NCI-H1417 (cell line): ENCODE measurements around the gene CD300H.
"Not testable (repeated sequence)": the region's sequence is repeated elsewhere in the genome, so short reads cannot be mapped to it uniquely, and the experiment has no call there.

ENCODE experiments used
- DNase-seq, 3 experiments: peaks; one replicate each; lab custom pipeline; 2025; lab: John Stamatoyannopoulos, UW

The CD300H gene

DNA sequence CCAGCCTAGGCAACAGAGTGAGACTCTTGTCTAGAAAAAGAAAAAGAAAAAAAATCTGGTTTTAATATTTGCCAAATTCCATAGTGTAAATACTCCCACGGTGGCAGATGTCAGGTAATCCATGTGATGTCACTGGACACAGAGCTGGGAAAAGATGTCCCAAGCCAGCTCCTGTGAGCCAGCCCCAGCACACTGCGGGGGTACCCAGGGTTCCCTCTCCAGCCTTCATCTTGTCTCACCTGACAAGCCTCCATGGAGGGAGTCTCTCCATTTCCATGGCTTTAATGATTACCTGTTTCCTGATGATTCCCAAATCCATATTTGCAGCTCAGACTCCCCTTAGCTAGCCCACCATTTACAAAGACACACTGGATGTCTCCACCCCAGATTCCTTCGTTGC is 40.6 kb downstream of the CD300H start:
- DNase-seq: no peak

GRCh38 chr17:74525781-74526288 is 41.5 kb downstream of the CD300H start:
- DNase-seq: no peak

GRCh38 chr17:74525465-74525725 is 41.9 kb downstream of the CD300H start:
- DNase-seq: no peak

GRCh38 chr17:74524653-74525464 is 42.5 kb downstream of the CD300H start:
- DNase-seq: no peak

DNA sequence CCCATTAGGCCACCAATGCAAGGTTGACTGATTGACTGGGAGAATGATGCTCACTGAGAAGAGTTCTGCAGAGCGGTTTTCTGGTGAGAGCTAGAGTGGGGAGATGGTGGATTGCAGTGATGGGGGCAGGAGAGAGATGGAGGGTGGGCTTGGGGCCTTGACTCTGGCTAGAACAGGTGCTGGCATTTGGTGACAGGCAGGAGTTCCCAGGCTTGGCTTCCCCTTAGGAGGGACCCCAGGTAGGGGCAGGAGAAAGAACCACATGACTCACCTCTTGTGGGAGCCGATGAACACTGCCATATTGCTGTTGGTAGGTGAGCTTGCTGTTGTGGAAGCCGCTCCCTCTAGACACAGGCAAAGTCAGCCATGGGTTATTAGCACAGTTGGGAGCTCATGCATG is 44.0 kb downstream of the CD300H start:
- no peak for DNase-seq

DNA sequence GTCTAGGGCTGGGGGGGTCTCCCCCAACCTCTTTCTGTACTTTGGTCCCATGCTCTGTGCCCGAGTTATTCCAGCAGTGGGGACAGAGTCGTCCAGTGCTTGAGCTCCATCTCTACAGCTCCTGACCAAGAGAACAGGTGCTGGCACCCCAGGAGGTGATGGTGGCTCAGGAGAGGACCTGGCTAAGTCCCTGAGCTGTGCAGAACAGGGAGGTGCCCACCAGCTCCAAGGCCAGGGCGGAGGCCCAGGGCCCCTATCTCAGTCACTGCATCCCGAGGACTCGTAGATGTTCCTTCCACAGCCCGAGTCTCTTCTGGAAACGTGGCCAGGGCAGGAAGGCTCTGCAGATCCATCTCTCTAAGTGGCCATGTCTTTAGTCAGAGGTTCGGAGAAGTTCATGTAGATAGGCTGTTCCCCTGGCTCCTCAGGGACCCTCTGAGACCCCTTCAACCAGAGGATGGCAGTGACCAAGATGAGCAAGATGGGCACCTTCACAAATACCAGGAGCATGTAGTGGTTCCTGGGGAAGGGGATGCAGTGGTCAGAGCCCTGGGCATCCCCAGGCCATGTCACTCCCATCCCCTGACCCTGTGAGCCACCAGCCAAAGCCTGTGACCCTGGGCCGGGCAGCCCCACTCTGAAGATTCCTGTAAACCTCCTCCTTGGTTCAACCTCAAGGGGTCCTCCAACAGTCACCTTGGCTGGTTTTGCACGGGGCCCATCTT is 44.8 kb downstream of the CD300H start:
- no peak for DNase-seq

DNA sequence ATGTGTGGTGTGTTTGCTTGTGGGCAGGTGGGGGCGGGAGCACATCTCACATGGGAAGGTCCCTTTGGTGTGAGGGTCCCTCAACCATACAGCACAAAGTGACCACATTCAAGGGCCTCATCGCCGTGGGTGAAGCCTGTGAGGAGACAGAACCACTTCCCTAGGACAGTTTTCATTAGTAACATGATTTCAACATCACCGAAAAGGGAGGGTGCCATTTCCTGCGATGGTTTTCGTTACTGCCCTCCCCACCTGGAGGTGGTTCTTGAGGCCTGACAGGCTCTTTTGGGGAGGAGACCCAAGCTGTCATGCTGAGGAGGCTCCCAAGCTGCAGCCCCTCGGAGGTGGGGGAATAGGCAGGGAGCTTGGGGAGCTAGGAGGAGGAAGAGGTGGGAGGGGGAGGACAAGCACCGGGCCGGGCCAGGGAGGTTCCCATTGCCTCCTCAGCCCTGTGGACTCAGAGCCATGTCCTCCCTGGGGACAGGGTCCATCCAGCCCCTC is 45.6 kb downstream of the CD300H start:
- DNase-seq: no peak

DNA sequence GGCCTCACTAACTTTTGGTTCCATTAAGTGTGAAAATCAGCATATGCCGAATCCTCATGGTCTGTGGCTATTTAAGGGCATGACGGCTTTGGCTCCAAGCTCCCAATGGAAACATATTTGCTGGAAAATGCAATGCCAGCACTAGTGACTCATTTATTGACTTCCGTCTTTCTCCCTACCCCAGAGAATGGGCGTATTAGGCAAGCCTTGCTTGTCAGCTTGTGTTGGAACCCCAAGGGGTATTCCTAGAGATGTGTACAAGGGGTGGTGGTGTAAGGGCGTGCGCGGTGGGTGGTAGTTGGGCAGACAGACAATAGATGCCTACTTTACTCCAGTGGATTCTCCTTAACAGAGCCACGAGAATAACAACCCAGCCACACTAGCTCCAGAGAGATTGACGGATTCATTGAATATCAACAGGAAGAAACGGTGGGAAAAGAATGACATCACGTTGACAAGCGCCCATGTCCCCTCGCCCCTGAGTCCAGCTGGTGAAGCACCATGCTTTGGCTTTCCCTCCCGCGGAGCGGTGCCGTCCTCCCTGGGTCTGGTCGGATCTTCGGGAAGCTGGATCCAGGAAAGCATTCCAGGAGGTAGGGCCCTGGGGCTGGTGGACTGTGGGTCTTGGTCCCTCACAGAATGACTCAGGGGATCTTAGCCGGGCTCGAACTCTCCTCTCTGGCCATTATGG is 46.4 kb downstream of the CD300H start:
- DNase-seq: no peak

GRCh38 chr17:74520016-74520434 is 47.3 kb downstream of the CD300H start:
- no peak for DNase-seq

DNA sequence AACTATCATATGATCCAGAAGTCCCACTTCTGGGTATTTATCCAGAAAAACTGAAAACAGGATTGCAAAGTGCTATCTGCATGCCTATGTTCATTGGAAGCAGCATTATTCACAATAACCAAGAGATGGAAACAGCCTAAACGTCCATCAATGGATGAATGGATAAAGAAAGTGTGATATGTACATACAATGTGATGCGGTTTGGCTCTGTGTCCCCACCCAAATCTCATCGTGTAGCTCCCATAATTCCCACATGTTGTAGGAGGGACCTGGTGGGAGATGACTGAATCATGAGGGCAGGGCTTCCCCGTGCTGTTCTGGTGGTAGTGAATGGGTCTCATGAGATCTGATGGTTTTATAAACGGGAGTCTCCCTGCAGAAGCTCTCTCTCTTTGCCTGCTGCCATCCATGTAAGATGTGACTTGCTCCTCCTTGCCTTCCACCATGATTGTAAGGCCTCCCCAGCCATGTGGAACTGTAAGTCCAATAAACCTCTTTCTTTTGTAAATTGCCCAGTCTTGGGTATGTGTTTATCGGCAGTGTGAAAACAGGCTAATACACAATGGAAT is 48.8 kb downstream of the CD300H start:
- not testable (repeated sequence) for DNase-seq

GRCh38 chr17:74516561-74517328 is 50.6 kb downstream of the CD300H start:
- DNase-seq: no peak

GRCh38 chr17:74515941-74516340 is 51.4 kb downstream of the CD300H start:
- DNase-seq: no peak

GRCh38 chr17:74514632-74515334 is 52.5 kb downstream of the CD300H start:
- DNase-seq: no peak

DNA sequence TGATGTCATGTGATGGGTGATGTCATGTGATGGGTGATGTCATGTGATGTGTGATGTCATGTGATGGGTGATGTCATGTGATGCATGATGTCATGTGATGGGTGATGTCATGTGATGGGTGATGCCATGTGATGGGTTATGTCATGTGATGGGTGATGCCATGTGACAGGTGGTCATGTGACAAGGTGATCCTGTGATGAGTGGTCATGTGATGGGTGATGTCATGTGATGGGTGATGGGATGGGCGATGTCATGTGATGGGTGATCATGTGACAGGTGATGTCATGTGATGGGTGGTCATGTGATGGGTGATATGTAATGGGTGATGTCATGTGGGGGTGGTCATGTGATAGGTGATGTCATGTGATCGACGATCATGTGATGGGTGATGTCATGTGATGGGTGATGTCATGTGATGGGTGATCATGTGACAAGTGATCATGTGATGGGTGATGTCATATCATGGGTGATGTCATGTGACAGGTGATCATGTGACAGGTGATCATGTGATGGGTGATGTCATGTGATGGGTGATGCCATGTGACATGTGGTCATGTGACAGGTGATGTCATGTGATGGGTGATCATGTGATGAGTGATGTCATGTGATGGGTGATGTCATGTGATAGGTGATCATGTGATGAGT is 53.2 kb downstream of the CD300H start:
- peak in 1 of 3 experiments; percentile 46 for DNase-seq

DNA sequence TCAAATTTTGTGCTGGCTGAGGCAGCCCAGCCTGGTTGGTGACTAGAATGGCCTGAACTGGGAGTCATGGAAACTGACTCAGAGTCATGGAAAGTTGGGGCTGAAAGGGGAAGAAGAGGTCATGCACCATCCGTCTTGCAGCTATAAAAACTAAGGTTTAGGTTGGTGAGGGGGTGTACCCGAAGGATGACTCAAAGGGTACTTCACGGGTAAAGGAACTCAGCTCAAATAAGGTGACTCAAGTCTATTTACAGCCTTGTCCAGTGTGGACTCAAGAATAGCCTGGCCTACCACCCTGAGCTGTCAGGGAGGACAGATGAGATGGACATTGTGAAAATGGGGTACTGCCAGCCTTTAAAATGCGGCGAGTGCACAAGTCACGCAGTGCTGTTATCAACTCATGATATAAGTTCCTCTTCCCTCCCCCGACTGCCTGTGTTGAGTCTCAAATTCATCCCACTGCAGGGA is 54.7 kb downstream of the CD300H start:
- DNase-seq: no peak

- no peak for DNase-seq
Observed at GRCh38 chr17:74512036-74512435, 55.3 kb downstream of the CD300H start.
